CD4-positive, alpha-beta T cell (primary cell): ENCODE measurements around the gene MXI1. TPM values are rescaled to one million over a fixed set of nuclear protein-coding genes. Genes with fewer than 3 reads are reported as not detected.

Source experiments
- ATAC-seq: fragments of 200-7000 bp; cut with Tn5 transposase; one replicate; pipeline ENCODE4 v1.10.0; 2022; ENCODE audit warnings: mild to moderate bottlenecking; ENCODE audit not compliant: poor library complexity
- CTCF ChIA-PET: fragments of 350-600 bp; sonication (Branson Sonifier 250); formaldehyde crosslinking; loops from one replicate; lab custom pipeline; 2021; ENCODE audit warnings: antibody characterized with exemption, inconsistent platforms; lab: Charles Lee
- POLR2A ChIA-PET: fragments of 350-600 bp; sonication (Branson Sonifier 250); formaldehyde crosslinking; loops from one replicate; lab custom pipeline; 2021; ENCODE audit warnings: antibody characterized with exemption, inconsistent platforms; lab: Charles Lee
- DNase-seq, 14 experiments: peaks; one replicate each; pipeline ENCODE4 v3.0.0-alpha.2; 2013 to 2020; ENCODE audit warnings: mixed read lengths in 2 of 14
- H3K27ac ChIP-seq, 2 donors: one replicate each; pipeline versions ENCODE4 v1.5.1 to v1.7.0; 2013; ENCODE audit warnings: low read length in 2 of 2, low read depth in 1 of 2, mild to moderate bottlenecking in 1 of 2
- H3K27me3 ChIP-seq, 2 experiments: 1 replicate in 1 of 2; 2 replicates in 1 of 2; pipeline versions ENCODE4 v1.6.1 to v1.7.0; 2013; ENCODE audit warnings: low read length in 2 of 2, control low read depth in 1 of 2, mild to moderate bottlenecking in 1 of 2, moderate library complexity in 1 of 2; ENCODE audit not compliant: insufficient read depth in 2 of 2, control insufficient read depth in 1 of 2
- H3K36me3 ChIP-seq: one replicate; pipeline ENCODE4 v1.6.1; 2013; ENCODE audit warnings: low read length, control low read depth; ENCODE audit not compliant: insufficient read depth
- H3K4me1 ChIP-seq: one replicate; pipeline ENCODE4 v1.6.1; 2013; ENCODE audit warnings: low read length, control low read depth; ENCODE audit not compliant: insufficient read depth
- H3K4me3 ChIP-seq: one replicate; pipeline ENCODE4 v1.5.1; 2013; ENCODE audit warnings: mild to moderate bottlenecking, low read length, moderate library complexity
- H3K9me3 ChIP-seq, 2 experiments: 1 replicate in 1 of 2; 2 replicates in 1 of 2; pipeline versions ENCODE4 v1.6.1 to v1.7.0; 2013; ENCODE audit warnings: low read length in 2 of 2, mild to moderate bottlenecking in 2 of 2, control low read depth in 1 of 2, moderate library complexity in 1 of 2; ENCODE audit not compliant: control insufficient read depth in 1 of 2, insufficient read depth in 1 of 2
- H3K27ac Mint-ChIP-seq: one replicate; pipeline ENCODE4 v1.8.0; 2020; ENCODE audit warnings: mixed read lengths
- H3K27me3 Mint-ChIP-seq: one replicate; pipeline ENCODE4 v1.8.0; 2021; ENCODE audit warnings: mixed read lengths
- H3K36me3 Mint-ChIP-seq: one replicate; pipeline ENCODE4 v1.8.0; 2021; ENCODE audit warnings: low read depth, mixed read lengths
- H3K4me1 Mint-ChIP-seq: one replicate; pipeline ENCODE4 v1.8.0; 2021; ENCODE audit warnings: low read depth, mixed read lengths
- H3K4me3 Mint-ChIP-seq: one replicate; pipeline ENCODE4 v1.8.0; 2020; ENCODE audit warnings: mild to moderate bottlenecking, mixed read lengths
- H3K9me3 Mint-ChIP-seq: one replicate; pipeline ENCODE4 v1.8.0; 2020; ENCODE audit warnings: mixed read lengths
- CTCF ChIP-seq: fragments of 200-600 bp; IDR thresholded peaks from one replicate; pipeline ENCODE4 v1.8.0; 2022; ENCODE audit warnings: antibody characterized with exemption, mild to moderate bottlenecking
- intact Hi-C, 2 experiments: fragments of 100-400 bp; cut with DNase I in 1 of 2; cut with micrococcal nuclease in 1 of 2; formaldehyde crosslinking; loops; one replicate each; pipeline versions ENCODE4 v1.15.1 to v1.9.0; 2023 to 2025; cut with DNase I, micrococcal nuclease
- total RNA-seq, 174 experiments: library from RNA in 2 of 174; stranded (reverse) in 2 of 174; gene quantifications; one replicate each; pipeline ENCODE4 v1.2.3 and lab custom pipeline; 2021 to 2026

Gene MXI1
- total RNA-seq, 2 experiments from 2014 or later = 74.3 to 84.3 TPM

- ATAC-seq (no peak), DNase-seq (no peak)
- Mint-ChIP-seq H3K4me1 (peaks cover 28% of the 10 kb centered on the region), H3K4me3 (no peak overlapping the region), H3K27me3 (peaks cover 86% of the 10 kb centered on the region), H3K9me3 (no peaks in the 10 kb centered on the region), H3K36me3 (no peaks in the 10 kb centered on the region), H3K27ac (no peak overlapping the region)
- no peak for TF ChIP-seq CTCF
- Histone ChIP-seq H3K4me3 (no peak overlapping the region), H3K9me3 (peaks cover 0 to 4% of the 10 kb centered on the region in 2 experiments), H3K27ac (no peak overlapping the region), H3K27me3 (peaks cover 65 to 78% of the 10 kb centered on the region in 2 experiments), H3K36me3 (no peaks in the 10 kb centered on the region), H3K4me1 (peaks cover 21% of the 10 kb centered on the region)
- intact Hi-C loops = no loop called here
- CTCF ChIA-PET = interaction anchor here (0.9 to 1.3 kb wide), 2 partner anchors 10 to 59 kb away, joined by 3 to 4 read pairs; no protein-coding TSS in a partner anchor
- POLR2A ChIA-PET = interaction anchor here (0.6 to 1.8 kb wide), 2 partner anchors 9 to 22 kb away, joined by 3 to 6 read pairs; no protein-coding TSS in a partner anchor
Observed at GRCh38 chr10:110167149-110167548, 40.3 kb upstream of the MXI1 start.

GRCh38 chr10:110168601-110169481 lies 38.6 kb upstream of the MXI1 start:
- H3K9me3 ChIP-seq = peaks cover 0 to 4% of the 10 kb centered on the region in 2 experiments
- H3K27me3 ChIP-seq = peaks cover 61 to 69% of the 10 kb centered on the region in 2 experiments
- Mint-ChIP-seq H3K4me3 (no peak overlapping the region), H3K4me1 (peaks cover 28% of the 10 kb centered on the region), H3K36me3 (no peaks in the 10 kb centered on the region), H3K27ac (no peak overlapping the region), H3K9me3 (no peaks in the 10 kb centered on the region), H3K27me3 (peaks cover 81% of the 10 kb centered on the region)
- no peak overlapping the region for H3K27ac ChIP-seq
- DNase-seq (peak in 2 of 14 experiments; percentile 11), ATAC-seq (peak; percentile 48)
- H3K36me3 ChIP-seq = no peaks in the 10 kb centered on the region
- no peak for TF ChIP-seq CTCF
- intact Hi-C loops = no loop called here
- peaks cover 21% of the 10 kb centered on the region for H3K4me1 ChIP-seq
- H3K4me3 ChIP-seq = no peak overlapping the region
- ChIA-PET POLR2A (interaction anchor here (0.9 to 1.8 kb wide), 3 partner anchors 12 to 43 kb away, joined by 5 to 7 read pairs (median 6); no protein-coding TSS in a partner anchor), CTCF (no interaction called here)

GRCh38 chr10:110169586-110169985 lies 37.8 kb upstream of the MXI1 start:
- Mint-ChIP-seq H3K27ac (no peak overlapping the region), H3K4me1 (peaks cover 28% of the 10 kb centered on the region), H3K27me3 (peaks cover 82% of the 10 kb centered on the region), H3K36me3 (no peaks in the 10 kb centered on the region), H3K9me3 (no peaks in the 10 kb centered on the region), H3K4me3 (no peak overlapping the region)
- CTCF ChIA-PET = no interaction called here
- Histone ChIP-seq H3K9me3 (peaks cover 0 to 4% of the 10 kb centered on the region in 2 experiments), H3K4me3 (no peak overlapping the region), H3K27ac (no peak overlapping the region), H3K36me3 (no peaks in the 10 kb centered on the region), H3K27me3 (peaks cover 61 to 70% of the 10 kb centered on the region in 2 experiments), H3K4me1 (peaks cover 21% of the 10 kb centered on the region)
- POLR2A ChIA-PET = no interaction called here
- DNase-seq (no peak), ATAC-seq (no peak)
- intact Hi-C loops = no loop called here
- TF ChIP-seq CTCF = no peak
